GF-D8 (cell line): ENCODE measurements around the gene ACOT11.
A peak's percentile ranks its signal among the peaks of the same experiment; 100 is the strongest.
"Not testable (repeated sequence)": the region's sequence is repeated elsewhere in the genome, so short reads cannot be mapped to it uniquely, and the experiment has no call there.

Experiments used
- DNase-seq: peaks from one replicate; lab custom pipeline; 2025; lab: John Stamatoyannopoulos, UW

ACOT11 gene

DNA sequence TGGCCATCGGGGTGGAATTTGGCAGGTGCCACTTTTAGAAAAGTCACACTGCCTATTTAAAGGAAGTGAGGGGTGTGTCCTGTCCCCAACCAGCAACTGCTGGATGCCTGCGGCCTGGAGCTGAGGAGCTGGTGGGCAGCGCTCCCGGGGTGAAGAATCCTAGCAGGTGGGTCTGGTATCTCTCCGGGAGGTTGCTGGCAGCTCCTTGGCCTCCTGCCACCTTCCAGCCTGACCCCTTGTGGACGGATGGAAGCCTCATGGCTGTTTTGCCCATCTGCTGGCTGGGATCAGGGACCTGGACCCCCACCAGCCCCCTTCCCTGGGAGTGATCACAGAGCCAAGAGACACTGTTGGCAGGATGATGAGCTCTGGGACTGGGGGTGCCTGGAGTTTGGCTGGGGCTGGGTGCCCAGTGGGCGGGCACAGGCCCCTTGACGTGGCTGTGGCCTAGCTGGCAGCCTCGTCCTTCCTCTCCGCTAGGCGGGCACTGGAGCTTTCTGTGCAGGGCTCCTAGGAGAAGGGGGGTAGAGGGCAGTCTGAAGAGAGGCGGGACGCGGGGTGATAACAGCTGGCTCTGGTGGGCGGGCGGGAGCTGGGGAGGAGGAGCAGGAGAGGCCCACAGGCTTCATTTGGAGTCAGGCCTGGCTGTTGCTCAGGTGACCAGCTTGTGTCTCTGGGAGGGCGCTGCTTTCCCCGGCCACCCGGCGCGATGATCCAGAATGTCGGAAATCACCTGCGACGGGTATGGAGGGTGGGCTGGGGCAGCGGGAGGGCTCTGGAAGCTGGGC is at the start of gene ACOT11:
TSS of gene ACOT11 (plus strand) at position 628 of the 788 bp plus-strand sequence. CDS start at position 710, 82 bp downstream.
- peak; percentile 62 for DNase-seq

DNA sequence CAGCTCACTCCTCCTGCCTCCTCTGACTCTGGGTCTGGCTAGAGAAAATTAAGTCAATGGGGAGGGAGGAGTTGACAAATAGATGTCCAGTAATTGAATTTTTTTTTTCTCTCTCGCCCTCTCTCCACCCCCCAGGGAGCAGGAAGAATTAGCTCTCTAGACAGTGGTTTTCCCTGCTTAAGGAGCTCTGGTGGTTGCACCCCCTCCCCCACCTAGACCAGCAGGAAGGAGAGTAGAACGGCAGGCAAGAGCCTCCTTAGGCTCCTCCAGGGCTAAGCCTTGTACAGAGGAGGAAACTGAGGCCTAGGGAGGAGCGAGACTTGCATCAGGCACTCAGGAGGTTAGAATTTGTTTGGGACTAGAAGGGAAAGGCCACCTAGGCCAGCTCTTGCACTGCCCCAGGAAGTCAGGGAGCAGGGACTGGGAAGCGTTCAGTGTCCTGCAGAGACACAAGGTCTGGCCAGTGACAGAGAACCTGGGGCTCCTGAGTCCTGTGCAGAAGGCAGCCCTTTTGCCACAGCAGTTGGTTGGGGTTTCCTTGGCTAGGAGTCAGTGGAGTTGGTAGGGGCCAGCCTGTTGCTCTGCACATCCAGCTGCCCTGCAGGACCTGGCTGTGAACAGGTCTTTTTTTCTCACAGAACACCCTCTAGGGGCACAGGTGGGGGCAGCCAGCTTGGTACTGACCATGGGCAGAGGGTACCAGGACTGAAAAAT is 49.5 kb upstream of the ACOT11 start:
- no peak for DNase-seq

DNA sequence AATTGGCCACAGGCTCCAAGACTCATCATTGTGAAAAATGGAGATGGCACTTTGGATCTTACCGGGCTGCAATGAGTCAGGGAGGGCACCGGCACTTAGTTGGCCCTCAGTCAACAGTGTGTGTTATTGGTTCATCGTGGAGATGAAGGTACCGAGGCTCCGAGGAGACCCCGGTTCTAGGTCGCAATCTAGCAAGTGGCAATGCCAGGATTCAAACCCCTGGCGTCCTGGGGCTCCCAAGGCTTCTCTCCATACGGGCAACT is 49.0 kb upstream of the ACOT11 start:
- DNase-seq = no peak

DNA sequence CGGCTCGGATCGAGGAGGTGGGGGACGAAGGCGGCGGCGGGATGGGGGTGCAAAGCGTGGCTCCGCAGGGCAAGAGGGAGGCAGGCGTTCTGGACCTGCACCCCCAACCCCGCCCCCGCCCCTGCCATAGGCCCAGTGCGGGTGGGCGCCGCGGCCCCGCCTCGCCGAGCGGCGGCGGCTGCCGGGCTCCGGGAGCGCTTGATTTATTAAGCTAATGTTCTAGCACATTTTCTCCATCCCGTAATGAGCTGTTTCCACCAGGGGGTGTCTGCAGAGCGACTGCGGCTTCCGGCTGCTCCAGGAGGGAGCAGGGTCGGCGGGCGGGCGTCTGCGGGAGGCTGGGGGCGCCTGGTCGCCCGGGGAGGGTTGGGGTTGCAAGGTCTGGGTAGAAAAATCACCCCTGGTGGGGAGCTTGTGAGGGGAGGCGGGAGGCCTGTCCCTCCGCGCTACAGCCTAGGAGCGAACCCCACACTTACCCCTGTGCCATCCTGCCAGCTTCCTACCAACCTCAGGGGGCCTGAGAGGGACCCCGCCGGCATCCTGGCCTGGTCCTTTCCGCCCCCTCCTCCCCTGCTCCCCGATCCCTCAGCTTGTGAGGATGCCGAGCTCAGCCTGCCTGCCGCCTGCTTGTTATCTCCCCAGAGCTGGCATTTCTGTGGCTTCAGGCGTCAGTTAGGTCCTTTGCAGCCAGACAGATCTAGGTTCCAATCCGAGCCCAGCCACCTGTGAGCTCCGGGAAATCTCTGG is 48.5 kb upstream of the ACOT11 start:
- DNase-seq = no peak

DNA sequence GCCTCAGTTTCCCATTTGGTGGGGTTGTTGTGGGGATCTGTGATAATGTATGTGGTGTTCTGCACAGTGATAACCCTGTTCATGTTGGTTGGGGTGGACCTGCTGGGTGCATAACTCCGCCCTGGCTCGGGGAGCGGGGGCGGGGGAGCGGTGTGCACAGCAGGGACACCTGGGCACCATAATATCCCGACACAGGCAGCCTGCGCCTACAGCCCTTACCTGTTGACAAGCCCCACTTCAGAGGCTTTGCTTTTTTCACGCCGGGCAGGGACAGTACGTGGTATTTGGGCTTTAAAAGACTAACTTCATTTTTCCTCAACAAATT is 48.0 kb upstream of the ACOT11 start:
- no peak for DNase-seq

DNA sequence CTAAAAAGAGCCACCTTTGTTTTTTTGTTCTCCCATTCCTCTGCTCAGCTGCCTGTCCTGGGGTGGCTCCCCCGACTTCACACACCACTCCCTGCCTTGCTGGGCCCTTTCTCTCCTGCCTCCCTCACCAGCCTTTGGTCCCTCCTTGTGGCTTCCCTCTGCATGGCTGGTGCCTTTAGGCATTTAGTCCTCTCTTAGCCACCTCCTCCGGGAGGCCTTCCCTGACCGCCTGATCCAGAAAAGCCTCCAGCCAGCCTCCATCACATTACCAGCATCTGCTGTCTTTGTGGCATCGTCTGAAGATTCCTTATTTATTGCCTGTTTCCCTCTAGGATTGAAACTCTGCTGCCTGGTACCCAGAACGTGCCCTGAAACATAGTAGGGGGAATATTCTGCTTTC is 46.2 kb upstream of the ACOT11 start:
- no peak for DNase-seq

DNA sequence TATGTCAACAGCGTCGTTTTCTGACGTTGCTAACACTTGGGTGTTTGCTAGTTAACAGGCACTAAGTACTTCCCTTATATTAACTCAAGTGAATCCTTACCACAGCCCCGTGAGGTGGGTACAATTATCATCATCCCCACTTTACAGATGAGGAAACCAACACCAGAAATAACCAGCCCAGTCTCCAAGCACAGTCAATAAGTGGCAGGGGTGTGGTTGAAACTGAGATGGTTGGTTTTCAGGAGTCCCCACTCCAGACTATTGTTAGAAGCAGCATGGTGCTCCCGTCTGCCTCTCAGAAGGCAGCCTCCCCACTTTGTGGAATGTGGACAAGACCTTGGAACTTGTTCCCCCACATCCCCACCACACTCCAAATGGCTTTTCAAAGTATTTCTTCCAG is 45.7 kb upstream of the ACOT11 start:
- DNase-seq = no peak

DNA sequence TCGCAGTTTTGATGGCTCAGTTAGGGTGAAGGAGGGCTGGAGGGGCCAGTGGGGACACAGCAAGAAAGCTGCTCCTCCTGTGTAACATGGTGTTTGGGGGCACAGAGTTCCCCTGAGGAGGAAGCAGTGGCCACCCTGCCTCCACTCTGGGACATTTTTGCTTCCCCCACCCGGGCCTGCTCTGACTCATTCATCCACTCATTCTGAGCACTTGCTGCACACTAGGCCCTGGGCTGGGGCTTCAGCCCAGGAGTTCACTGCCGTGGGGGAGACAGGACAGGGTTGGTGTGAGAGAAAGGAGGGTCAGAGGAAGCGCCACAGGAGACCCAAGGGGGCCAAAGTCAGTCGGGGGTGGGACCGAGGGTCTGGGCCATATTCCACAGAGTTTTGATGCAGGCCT is 41.4 kb upstream of the ACOT11 start:
- DNase-seq = no peak

DNA sequence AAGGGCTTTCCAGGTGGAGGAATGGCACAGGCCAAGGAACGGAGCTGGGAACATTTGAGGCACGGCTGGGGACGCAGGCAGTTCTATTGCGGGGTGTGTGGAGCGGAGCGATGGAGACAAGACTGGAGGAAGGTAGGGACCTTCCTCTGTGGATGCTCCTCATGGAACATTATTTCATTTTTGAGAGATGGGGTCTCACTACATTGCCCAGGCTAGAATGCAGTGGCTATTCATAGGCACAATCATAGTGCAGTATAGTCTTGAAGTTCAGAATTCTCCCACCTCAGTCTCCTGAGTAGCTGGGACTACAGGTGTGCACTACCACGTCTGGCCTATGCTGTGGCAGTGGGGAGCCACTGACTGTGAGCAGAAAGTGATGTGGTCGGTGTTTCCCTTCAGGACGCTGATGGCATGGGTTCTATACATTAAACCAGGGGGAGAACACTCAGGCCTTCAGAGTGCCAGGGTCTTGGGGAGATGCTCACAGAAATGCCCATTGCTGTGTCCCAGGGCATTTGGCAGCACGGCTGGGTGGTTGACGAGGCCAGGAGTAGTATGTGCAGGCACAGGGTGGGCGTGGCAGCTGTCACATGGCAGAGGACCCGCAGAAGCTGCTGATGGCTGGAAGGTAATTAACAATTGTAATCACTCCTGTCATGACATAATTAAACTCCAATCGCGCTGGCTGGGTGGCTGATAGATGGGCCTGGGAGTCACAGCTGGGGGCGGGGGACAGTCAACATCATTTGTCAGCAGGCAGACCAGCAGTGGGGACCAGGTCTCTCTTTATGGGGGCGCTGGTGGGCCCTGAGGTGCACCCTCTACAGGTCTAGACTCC is 40.8 kb upstream of the ACOT11 start:
- no peak for DNase-seq

DNA sequence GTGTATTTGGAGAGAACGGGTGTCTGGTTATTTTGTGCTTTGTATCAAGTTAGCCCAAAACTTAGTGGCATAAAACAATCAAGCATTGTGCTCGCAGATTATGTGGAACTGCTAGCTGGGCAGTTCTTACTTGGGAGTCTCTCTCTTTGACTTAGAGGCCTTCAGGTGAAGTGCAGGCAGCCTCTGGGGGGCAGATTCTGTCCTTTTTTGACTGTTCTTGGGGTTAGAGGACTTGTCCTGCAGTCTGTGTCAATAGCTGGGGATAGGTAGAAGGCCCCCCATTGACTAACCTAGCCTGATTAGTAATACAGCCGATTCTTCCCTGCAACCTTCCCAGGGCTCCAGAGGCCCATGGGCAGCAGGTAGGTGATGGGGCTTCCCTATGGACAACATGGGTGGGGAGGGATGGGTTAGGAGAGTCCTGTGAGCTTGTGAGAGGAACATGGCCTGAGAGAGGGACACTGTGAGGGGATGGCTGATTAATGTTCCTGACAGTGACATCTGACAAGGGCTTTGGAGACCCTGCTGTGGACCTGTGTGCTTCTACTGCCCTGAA is 37.2 kb upstream of the ACOT11 start:
- no peak for DNase-seq

DNA sequence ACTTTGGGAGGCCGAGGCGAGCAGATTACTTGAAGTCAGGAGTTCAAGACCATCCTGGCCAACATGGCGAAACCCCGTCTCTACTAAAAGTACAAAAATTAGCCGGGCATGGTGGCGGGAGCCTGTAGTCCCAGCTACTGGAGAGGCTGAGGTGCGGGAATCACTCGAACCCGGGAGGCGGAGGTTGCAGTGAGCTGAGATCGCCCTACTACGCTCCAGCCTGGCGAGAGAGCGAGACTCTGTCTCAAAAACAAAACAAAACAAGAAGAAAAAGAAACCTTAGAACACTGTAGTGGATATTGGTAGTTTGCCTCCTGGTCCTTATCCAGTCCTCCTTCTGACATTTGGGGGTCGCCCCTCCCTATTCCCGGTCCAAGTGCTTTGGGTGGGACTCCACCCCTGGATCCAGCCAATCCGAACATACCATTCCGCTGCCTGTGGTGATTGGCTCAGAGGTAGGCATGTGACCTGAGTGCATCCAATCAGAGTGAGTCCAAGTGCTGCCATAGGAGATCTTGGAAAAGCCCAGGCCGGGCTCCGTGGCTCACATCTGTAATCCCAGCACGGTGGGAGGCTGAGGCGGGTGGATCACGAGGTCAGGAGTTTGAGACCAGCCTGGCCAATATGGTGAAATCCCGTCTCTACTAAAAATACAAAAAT is 34.0 kb upstream of the ACOT11 start:
- not testable (repeated sequence) for DNase-seq

DNA sequence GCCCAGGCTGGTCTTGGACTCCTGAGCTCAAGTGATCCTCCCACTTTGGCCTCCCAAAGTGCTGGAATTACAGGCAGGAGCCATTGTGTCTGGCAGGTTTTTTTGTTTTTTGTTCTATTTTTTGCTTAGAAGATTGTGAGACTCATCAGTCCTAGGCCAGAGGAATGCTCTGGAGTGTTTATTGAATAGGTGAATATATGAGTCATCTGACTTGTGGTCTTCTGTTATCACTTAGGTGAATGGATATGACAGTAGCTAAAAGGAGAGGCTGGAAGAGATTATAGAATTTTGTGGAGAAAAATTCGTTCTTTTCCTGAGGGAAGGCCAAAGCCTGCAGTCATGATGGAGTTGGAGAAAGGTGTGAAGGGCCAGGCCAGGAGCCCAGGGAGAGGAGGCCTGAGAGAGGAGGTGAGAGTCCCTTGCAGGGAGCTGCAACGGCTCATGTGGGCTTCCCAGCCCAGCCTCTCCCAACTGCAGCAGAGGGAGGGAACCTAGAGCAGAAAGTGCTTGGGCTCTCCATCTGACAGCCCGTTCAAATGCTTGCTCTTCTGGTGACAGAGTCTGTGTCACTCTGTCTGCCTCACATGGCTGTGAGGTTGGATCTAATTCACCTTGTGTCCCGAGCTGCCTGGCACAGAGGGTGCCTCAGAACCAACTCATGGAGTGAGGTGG is 31.6 kb upstream of the ACOT11 start:
- DNase-seq = no peak

DNA sequence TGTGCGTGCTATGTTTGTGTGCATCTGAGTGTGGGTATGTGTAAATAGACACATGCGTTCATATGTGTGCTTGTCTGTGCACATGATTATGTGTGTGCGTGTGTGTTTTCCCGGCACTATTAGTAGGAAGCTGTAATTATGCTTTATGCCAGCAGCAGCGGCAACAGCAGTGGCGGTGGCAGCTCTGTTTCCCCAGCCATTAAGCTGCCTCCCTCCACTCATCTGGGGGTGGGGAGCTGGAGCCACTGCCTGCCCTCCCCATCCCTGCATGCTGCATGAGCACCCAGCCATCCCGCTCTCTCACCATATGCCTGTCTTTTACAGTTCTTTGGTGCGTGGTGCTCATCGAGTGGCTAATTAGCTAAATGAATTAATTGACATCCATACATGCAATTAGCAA is 30.5 kb upstream of the ACOT11 start:
- DNase-seq = no peak

DNA sequence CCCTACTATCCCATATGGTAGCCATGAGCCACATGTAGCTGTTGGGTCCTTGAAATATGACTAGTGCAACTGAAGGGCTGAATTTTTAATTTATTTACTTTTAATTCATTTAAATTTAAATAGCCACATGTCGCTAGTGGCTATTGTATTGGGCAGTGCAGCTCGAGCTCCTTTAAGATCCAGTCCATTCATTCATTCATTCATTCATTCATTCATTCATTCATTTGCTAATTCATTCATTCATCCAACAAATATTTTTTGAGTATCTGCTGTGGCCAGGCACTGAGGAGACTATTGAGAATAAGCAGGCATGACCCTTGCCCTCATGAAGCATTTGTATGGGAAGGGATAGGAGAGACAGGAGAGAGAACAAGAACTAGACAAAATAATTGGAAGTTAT is 29.5 kb upstream of the ACOT11 start:
- no peak for DNase-seq

DNA sequence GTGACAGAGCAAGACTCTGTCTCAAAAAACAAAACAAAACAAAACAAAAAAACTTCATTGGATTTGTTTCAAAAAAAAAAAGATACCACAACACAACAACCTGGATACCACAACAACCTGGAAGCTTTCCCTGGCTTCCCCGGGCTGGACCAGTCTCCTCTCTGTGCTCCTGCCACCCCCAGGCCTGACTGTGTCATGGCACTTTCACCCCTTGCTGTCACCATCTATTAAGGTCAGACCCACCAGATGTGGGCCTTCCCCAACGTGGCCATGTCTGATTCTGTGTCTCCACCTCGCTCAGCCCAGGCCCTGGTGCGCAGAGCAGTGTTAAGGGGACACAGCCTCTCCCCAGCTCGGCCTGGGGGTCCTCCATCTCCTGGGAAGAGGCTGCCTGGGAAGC is 28.3 kb upstream of the ACOT11 start:
- DNase-seq = no peak

DNA sequence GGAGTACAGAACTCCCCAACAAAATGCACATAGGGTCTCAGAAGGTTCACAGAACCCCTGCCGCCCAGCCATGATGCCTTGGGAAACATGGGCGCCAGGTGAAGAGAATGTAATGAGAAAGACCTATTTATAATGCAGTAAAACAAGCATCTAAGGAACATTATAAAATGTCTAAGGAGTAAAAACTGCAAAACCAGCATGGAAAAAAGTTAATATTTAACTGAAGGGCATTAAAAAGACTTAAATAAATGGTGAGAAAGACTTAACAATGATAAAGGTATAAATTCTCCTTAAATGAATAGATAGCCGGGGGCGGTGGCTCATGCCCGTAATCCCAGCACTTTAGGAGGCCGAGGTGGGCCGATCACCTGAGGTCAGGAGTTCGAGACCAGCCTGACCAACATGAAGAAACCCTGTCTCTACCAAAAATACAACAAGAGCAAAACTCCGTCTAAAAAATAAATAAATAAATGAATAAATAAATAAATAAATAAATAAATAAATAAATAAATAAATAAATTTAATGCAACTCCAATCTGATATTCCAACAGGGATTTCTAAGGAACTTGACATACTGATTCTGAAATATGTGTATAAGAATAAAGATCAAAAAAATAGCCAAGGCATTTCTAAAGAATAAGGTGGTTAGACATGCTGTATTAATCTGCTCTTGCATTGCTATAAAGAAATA is 27.3 kb upstream of the ACOT11 start:
- DNase-seq = no peak

DNA sequence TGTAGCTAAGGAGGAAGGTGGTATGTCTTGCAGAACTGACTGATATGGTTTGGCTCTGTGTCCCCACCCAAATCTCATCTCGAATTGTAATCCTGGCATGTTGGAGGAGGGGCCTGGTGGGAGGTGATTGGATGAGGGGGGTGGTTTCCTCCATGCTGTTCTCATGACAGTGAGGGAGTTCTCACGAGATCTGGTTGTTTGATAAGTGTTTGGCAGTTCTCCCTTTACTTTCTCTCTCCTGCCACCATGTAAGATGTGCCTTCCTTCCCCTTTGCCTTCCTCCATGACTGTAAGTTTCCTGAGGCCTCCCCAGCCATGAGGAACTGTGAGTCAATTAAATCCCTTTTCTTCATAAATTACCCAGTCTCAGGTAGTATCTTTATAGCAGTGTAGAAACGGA is 21.5 kb upstream of the ACOT11 start:
- not testable (repeated sequence) for DNase-seq

DNA sequence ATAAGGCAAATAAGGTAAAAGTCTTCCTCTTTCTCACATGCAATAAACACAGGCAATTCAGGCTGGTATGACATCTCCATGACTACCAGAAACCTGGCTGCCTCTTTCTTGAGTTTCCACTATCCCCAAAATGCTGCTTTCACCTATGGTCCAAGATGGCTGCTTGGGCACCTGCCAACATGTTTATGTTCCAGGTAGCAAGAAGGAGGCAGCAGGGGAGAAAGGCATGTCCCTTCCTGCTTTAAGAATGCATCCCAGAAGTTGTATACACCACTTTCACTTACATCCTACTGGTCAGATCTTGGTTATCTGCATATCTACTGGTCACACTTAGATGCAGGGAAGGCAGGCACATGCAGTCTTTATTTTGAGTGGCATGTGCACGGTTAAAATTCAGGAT is 19.4 kb upstream of the ACOT11 start:
- DNase-seq = no peak

DNA sequence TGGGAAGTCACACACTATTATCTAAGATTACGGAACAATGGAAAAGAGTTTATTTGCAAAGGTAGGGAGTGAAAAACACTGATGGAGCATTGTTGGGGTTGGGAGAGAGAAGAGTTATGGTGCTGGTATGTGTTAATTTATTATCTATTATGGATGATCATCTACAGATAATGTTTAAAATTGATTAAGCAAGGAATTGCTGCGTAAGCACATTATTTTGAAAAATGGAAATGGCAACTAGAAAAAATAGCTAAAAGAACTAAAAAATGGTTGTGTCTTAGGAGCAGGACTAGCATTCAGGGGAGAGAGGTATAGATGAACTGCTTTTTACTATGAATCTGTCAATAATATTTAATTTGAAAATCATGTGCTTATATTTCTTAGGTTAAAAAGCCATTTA is 16.0 kb upstream of the ACOT11 start:
- DNase-seq = no peak

DNA sequence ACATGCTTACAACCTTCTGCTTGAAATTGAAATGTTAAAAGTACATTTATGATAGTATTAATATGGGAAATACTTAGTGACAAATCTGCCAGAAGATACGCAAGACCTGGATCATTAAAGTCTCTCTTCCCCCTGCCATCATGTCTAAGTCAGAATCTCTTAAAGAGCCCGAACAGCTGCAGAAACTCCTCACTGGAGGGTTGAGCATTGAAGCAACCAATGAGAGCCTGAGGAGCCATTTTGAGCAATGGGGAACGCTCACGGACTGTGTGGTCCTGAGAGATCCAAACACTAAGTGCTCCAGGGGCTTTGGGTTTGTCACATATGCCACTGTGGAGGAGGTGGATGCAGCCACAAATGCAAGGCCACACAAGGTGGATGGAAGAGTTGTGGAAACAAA is 11.4 kb upstream of the ACOT11 start:
- DNase-seq = not testable (repeated sequence)
